H54 (cell line): ENCODE measurements around the gene PPP2R2B.

Experiments used
- DNase-seq: peaks from one replicate; pipeline ENCODE4 v3.0.0; 2011; ENCODE audit warnings: low spot score, mixed read lengths; ENCODE audit not compliant: insufficient read length
- FAIRE-seq: peaks from 3 replicates; lab custom pipeline; 2011; peaks lifted over from hg19 to GRCh38; lab: Jason Lieb, UNC
- POLR2A ChIP-seq: IDR thresholded peaks from 2 replicates; pipeline ENCODE4 v1.6.1; 2011; ENCODE audit warnings: low read depth, mild to moderate bottlenecking, low read length

Gene PPP2R2B

DNA sequence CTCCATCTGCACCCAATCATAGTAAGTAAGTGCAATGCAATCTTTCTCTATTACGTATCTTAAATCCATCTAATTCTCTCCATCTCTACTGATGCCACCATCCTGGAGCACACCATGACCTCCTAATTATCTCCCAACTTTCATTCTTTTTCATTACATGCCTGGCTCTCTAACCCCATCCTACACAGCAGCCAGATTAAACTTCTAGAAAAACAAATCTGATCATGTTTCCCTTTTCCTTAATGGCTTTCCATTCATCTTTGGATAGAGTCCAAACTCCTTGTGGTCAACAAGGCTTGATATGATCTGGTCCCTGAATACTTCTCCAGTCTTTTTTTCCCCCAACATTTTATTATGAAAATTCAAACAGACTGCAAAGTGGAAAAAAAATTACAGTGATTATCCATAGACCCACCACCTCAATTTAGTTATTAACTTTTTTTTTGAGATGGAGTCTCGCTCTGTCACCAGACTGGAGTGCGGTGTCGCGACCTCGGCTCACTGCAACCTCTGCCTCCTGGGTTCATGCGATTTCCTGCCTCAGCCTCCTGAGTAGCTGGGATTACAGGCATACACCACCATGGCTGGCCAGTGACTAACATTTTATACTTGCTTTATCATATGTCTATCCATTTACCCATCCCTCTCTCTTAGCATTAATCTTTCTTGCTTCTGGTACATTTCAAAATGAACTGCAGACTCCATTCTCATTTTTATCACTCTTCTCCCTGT is 5.2 kb downstream of the PPP2R2B start:
- no peak for FAIRE-seq
- no peak for TF ChIP-seq POLR2A
- no peak for DNase-seq

GRCh38 chr5:146872188-146872587 is 6.4 kb downstream of the PPP2R2B start:
- no peak for DNase-seq
- FAIRE-seq, result no peak
- no peak for TF ChIP-seq POLR2A

GRCh38 chr5:146867996-146868708 is 10.4 kb downstream of the PPP2R2B start:
- FAIRE-seq (no peak), DNase-seq (no peak)
- no peak for TF ChIP-seq POLR2A

DNA sequence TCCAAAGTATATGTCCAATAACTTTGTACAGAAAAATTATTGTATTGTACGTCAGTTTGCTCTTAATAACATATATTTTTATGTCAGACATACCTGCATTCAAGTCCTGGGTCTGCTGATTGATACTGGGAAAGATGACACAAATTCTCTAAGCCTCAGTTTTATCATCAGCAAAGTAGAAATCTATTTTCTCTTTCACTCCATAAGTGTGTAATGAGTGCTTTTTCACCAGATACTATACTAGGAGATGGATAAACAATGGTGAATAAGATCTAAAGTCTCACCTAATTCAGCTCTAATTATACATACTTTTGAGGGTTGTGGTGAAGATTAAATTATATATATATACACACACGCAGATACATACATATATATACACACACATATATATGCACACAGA is 12.3 kb downstream of the PPP2R2B start:
- FAIRE-seq, result no peak

GRCh38 chr5:146862641-146863040 is 15.9 kb downstream of the PPP2R2B start:
- no peak for FAIRE-seq
- no peak for DNase-seq
- TF ChIP-seq POLR2A, result no peak

More for the DNA sequence above, 12.3 kb downstream of the PPP2R2B start:
- no peak for DNase-seq
- no peak for TF ChIP-seq POLR2A

DNA sequence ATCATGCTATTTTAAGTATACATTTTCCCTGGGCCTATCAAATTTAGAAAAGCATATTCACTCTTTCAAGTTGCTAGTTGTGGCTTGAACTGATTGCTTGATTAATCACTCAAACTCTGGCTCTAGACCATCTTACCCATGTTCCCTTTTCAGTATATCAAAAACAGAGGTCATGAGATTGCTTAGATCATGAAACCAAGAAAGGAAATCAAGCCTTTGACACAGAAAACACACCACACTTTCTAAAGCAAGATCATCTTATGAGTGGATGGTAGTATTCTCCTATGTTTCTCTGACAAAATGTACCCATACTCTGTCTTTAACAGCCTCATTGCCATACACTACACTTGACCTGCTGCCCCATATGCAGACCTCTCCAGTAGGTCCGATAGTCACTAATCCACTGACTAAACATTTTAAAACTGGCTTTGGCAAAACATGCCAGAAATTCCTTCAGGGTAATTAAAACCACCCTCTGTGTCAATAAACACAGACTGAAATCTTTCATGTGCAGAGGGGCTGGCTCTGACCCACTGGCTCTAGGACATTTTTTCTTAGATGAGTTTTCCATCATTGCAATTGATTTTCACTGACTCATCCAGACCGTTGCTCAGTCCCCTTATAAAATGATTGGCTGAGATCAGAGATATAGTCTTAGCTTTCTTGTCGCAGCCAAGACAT is 18.2 kb downstream of the PPP2R2B start:
- DNase-seq (no peak), FAIRE-seq (peak; percentile 64)

GRCh38 chr5:146852089-146852488 is 26.5 kb downstream of the PPP2R2B start:
- no peak for TF ChIP-seq POLR2A
- FAIRE-seq, result no peak

More for the DNA sequence above, 18.2 kb downstream of the PPP2R2B start:
- TF ChIP-seq POLR2A, result no peak

DNA sequence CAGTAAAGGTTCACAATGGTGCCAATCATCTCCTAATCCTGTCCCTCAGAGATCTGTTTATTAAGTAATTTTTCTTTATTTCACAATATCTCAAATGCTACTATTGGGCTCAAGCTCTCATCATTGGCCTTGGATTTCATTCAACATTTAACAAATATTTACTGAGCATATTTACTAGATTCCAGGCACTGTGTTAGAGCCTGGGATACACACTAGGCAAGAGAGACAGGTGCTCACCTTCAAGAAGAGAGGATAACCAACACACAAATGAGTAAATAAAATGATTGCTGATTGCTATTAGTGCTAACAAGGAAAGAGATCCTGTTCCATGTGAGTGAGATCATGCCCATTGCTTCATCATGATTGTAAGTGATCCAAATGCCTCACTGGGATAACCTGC is 27.4 kb downstream of the PPP2R2B start:
- DNase-seq (no peak), FAIRE-seq (no peak)
- no peak for TF ChIP-seq POLR2A

More at GRCh38 chr5:146852089-146852488, 26.5 kb downstream of the PPP2R2B start:
- no peak for DNase-seq

GRCh38 chr5:146849694-146850303 is 28.8 kb downstream of the PPP2R2B start:
- DNase-seq, result no peak
- no peak for TF ChIP-seq POLR2A
- no peak for FAIRE-seq

DNA sequence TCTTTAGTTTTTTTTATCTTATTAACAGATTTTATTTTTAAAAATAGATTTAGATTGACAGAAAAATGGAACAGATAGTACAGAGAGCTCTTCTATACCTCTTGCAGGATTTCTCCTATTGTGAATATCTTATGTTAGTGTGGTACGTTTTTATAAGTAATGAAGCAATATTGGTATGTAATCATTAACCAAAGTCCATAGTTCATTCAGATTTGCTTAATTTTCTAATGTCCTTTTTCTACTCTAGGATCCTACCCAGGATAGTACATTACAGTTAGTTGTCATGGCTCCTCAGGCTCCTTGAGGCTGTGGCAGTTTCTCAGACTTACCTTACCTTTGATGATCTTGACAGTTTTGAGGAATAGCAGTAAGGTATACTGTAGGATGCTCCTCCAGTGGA is 30.4 kb downstream of the PPP2R2B start:
- no peak for DNase-seq
- FAIRE-seq, result no peak
- no peak for TF ChIP-seq POLR2A

GRCh38 chr5:146840016-146840415 is 38.5 kb downstream of the PPP2R2B start:
- no peak for TF ChIP-seq POLR2A
- FAIRE-seq (no peak), DNase-seq (no peak)

DNA sequence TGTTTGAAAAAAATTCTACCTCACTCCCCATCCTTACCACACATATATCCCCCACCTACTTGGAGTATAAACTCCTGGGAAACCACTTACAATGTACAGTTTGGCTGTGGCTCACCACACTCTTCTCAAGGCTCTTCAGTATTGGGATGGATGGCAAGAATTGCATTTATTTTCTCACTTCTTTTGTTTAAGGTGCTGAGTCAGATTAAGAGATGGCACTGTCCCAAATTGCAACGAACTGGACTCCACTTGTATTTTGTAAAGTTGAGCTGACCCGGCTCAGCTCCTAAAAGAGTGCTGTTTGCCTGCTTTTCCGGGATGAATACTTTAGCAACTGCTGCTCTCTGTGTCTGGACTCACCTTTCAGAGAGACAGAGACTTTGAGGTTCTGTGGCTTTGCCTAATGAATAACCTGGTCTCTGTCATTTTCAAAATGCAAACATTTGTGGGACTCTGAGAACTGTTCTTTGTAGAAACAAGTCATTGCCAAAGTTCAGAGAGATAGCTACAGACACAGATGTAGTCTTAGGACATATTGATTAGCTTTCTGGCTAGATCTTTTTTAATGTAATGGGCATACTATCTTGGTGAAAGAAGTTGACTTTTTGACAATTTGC is 42.2 kb downstream of the PPP2R2B start:
- DNase-seq (no peak), FAIRE-seq (no peak)
- no peak for TF ChIP-seq POLR2A

- DNase-seq (no peak), FAIRE-seq (no peak)
- no peak for TF ChIP-seq POLR2A
Measured at GRCh38 chr5:146832985-146833732, 45.4 kb downstream of the PPP2R2B start.
